Measurements from ENCODE around the gene ALG12. TPM values are rescaled to one million over a fixed set of nuclear protein-coding genes. Genes with fewer than 3 reads are reported as not detected.
A peak's percentile ranks its signal among the peaks of the same experiment; 100 is the strongest.

Gene ALG12
- total and polyA plus RNA-seq, 11 donors = 9.1 to 26.8 (median 15.0) TPM

- H3K4me1 ChIP-seq = peaks cover 24 to 88% (median 70%) of the 10 kb centered on the region in 12 donors
- DNase-seq = peak in 4 of 5 donors; percentile 16 to 61 (median 29)
Measured at GRCh38 chr22:49966041-49966773, 48.0 kb upstream of the ALG12 start.

GRCh38 chr22:49965091-49966040, 47.1 kb upstream of the ALG12 start:
- Histone ChIP-seq H3K27ac (peak overlapping the region in 11 of 12 donors; percentile 23 to 99 (median 94)), H3K36me3 (peaks cover 5 to 41% (median 18%) of the 10 kb centered on the region in 9 donors), H3K4me1 (peaks cover 24 to 80% (median 64%) of the 10 kb centered on the region in 12 donors), H3K27me3 (no peaks in the 10 kb centered on the region), H3K9me3 (no peaks in the 10 kb centered on the region), H3K4me3 (peak overlapping the region in 2 of 12 donors; percentile 83 to 99)
- 78 to 89% (median 82%) methylated on average over 12 to 22 of the region's 22 CpGs for WGBS, 4 donors
- ATAC-seq = no peak
- TF ChIP-seq POLR2A (IDR thresholded peaks at IDR 0.05) (no peak), CTCF (IDR thresholded peaks at IDR 0.05) (no peak)
- intact Hi-C loops (cut with DNase I) = loop anchor here in 2 of 10 donors (5.0 kb wide), 1 partner anchor 33 kb away; no protein-coding TSS in a partner anchor
- peak in 3 of 5 donors; percentile 13 to 57 (median 26) for DNase-seq

More at GRCh38 chr22:49966041-49966773, 48.0 kb upstream of the ALG12 start:
- ATAC-seq = no peak
- TF ChIP-seq CTCF (IDR thresholded peaks at IDR 0.05) (no peak), POLR2A (IDR thresholded peaks at IDR 0.05) (no peak)
- 58 to 86% (median 75%) methylated on average over 10 to 11 of the region's 11 CpGs for WGBS, 4 donors
- intact Hi-C loops (cut with DNase I) = loop anchor here in 2 of 10 donors (5.0 kb wide), 1 partner anchor 34 kb away; no protein-coding TSS in a partner anchor
- peaks cover 5 to 41% (median 18%) of the 10 kb centered on the region in 9 donors for H3K36me3 ChIP-seq
- peak overlapping the region in 11 of 12 donors; percentile 26 to 99 (median 82) for H3K27ac ChIP-seq
- H3K27me3 ChIP-seq = no peaks in the 10 kb centered on the region
- H3K4me3 ChIP-seq = peak overlapping the region in 1 of 12 donors; percentile 43
- no peaks in the 10 kb centered on the region for H3K9me3 ChIP-seq

- peaks cover 5 to 41% (median 18%) of the 10 kb centered on the region in 9 donors for H3K36me3 ChIP-seq
- no peaks in the 10 kb centered on the region for H3K27me3 ChIP-seq
- ATAC-seq = no peak
- peak overlapping the region in 8 of 12 donors; percentile 72 to 99 (median 92) for H3K4me3 ChIP-seq
- H3K9me3 ChIP-seq = no peaks in the 10 kb centered on the region
- H3K27ac ChIP-seq = peak overlapping the region in 11 of 12 donors; percentile 34 to 99 (median 95)
- intact Hi-C loops (cut with DNase I) = loop anchor here in 2 of 10 donors (5.0 kb wide), 1 partner anchor 32 kb away; no protein-coding TSS in a partner anchor
- 48 to 57% (median 51%) methylated on average over 15 to 19 of the region's 19 CpGs for WGBS, 4 donors
- DNase-seq = peak in 3 of 5 donors; percentile 16 to 29 (median 27)
- TF ChIP-seq POLR2A (IDR thresholded peaks at IDR 0.05) (no peak), CTCF (IDR thresholded peaks at IDR 0.05) (no peak)
- H3K4me1 ChIP-seq = peaks cover 24 to 83% (median 65%) of the 10 kb centered on the region in 12 donors
Measured at GRCh38 chr22:49964136-49965090, 46.2 kb upstream of the ALG12 start.
